HEK293 (cell line): ENCODE measurements around the gene STYK1.

ENCODE experiments used
- BCL11A ChIP-seq: fragments of 450-650 bp; formaldehyde crosslinking; IDR thresholded peaks from 2 replicates; pipeline ENCODE4 v1.5.1; 2016; ENCODE audit warnings: low read depth, missing biosample characterization, missing genetic modification characterization
- HOXA7 ChIP-seq: sonication (generic); formaldehyde crosslinking; IDR thresholded peaks from 2 replicates; pipeline ENCODE4 v1.8.1; 2022; ENCODE audit warnings: missing genetic modification reagents, borderline replicate concordance
- KLF10 ChIP-seq: fragments of 450-650 bp; IDR thresholded peaks from 2 replicates; pipeline ENCODE4 v1.5.1; 2018; ENCODE audit warnings: missing biosample characterization, mild to moderate bottlenecking, missing genetic modification characterization
- KLF7 ChIP-seq: fragments of 450-650 bp; formaldehyde crosslinking; IDR thresholded peaks from 2 replicates; pipeline ENCODE4 v1.5.1; 2016; ENCODE audit warnings: missing biosample characterization, missing genetic modification characterization, borderline replicate concordance
- KLF9 ChIP-seq: fragments of 450-650 bp; formaldehyde crosslinking; IDR thresholded peaks from 2 replicates; pipeline ENCODE4 v1.5.1; 2016; ENCODE audit warnings: missing biosample characterization, missing genetic modification characterization, low read depth
- OSR2 ChIP-seq: fragments of 450-650 bp; formaldehyde crosslinking; IDR thresholded peaks from 2 replicates; pipeline ENCODE4 v1.5.1; 2016; ENCODE audit warnings: missing biosample characterization, missing genetic modification characterization
- OVOL3 ChIP-seq: fragments of 450-650 bp; formaldehyde crosslinking; IDR thresholded peaks from 2 replicates; pipeline ENCODE4 v1.5.1; 2016; ENCODE audit warnings: missing biosample characterization, missing genetic modification characterization
- PBX3 ChIP-seq: sonication (generic); formaldehyde crosslinking; IDR thresholded peaks from 2 replicates; pipeline ENCODE4 v1.8.1; 2022; ENCODE audit warnings: mild to moderate bottlenecking, moderate library complexity, missing genetic modification reagents
- SALL2 ChIP-seq: fragments of 450-650 bp; formaldehyde crosslinking; IDR thresholded peaks from 2 replicates; pipeline ENCODE4 v1.5.0; 2017; ENCODE audit warnings: missing biosample characterization, mild to moderate bottlenecking, missing genetic modification characterization, borderline replicate concordance
- YY1 ChIP-seq: fragments of 450-650 bp; formaldehyde crosslinking; IDR thresholded peaks from 2 replicates; pipeline ENCODE4 v1.5.1; 2018; ENCODE audit warnings: missing biosample characterization, missing genetic modification characterization
- ZBTB7A ChIP-seq: fragments of 450-650 bp; formaldehyde crosslinking; IDR thresholded peaks from 2 replicates; pipeline ENCODE4 v1.5.1; 2016; ENCODE audit warnings: low read depth, missing biosample characterization, missing genetic modification characterization
- ZFP69B ChIP-seq: fragments of 450-650 bp; formaldehyde crosslinking; IDR thresholded peaks from 2 replicates; pipeline ENCODE4 v1.5.1; 2016; ENCODE audit warnings: missing biosample characterization, missing genetic modification characterization
- ZIC2 ChIP-seq: fragments of 450-650 bp; formaldehyde crosslinking; IDR thresholded peaks from 2 replicates; pipeline ENCODE4 v1.5.1; 2016; ENCODE audit warnings: missing biosample characterization, missing genetic modification characterization
- ZNF132 ChIP-seq: fragments of 450-650 bp; formaldehyde crosslinking; IDR thresholded peaks from 2 replicates; pipeline ENCODE4 v1.5.1; 2017; ENCODE audit warnings: missing biosample characterization, missing genetic modification characterization, borderline replicate concordance
- ZNF214 ChIP-seq: fragments of 450-650 bp; formaldehyde crosslinking; IDR thresholded peaks from 2 replicates; pipeline ENCODE4 v1.5.1; 2017; ENCODE audit warnings: missing biosample characterization, mild to moderate bottlenecking, missing genetic modification characterization, borderline replicate concordance
- ZNF223 ChIP-seq: fragments of 450-650 bp; formaldehyde crosslinking; IDR thresholded peaks from 2 replicates; pipeline ENCODE4 v1.5.1; 2016; ENCODE audit warnings: missing biosample characterization, missing genetic modification characterization
- ZNF274 ChIP-seq, 2 experiments: fragments of 200-500 bp in 1 of 2; fragments of 450-650 bp in 1 of 2; sonication (Bioruptor generic) in 1 of 2; formaldehyde crosslinking in 1 of 2; IDR thresholded peaks; 2 replicates each; pipeline versions ENCODE4 v1.5.1 to v1.6.1; 2014 to 2016; ENCODE audit warnings: borderline replicate concordance in 1 of 2, inconsistent platforms in 1 of 2, low read length in 1 of 2, missing biosample characterization in 1 of 2, missing genetic modification characterization in 1 of 2
- ZNF280D ChIP-seq: fragments of 450-650 bp; formaldehyde crosslinking; IDR thresholded peaks from 2 replicates; pipeline ENCODE4 v1.5.1; 2016; ENCODE audit warnings: missing biosample characterization, missing genetic modification characterization
- ZNF324 ChIP-seq: fragments of 450-650 bp; formaldehyde crosslinking; IDR thresholded peaks from 2 replicates; pipeline ENCODE4 v1.5.1; 2016; ENCODE audit warnings: missing biosample characterization, missing genetic modification characterization
- ZNF362 ChIP-seq: fragments of 450-650 bp; formaldehyde crosslinking; IDR thresholded peaks from 2 replicates; pipeline ENCODE4 v1.5.1; 2016; ENCODE audit warnings: missing biosample characterization, missing genetic modification characterization
- ZNF391 ChIP-seq: fragments of 450-650 bp; formaldehyde crosslinking; IDR thresholded peaks from 2 replicates; pipeline ENCODE4 v1.5.1; 2016; ENCODE audit warnings: low read depth, missing biosample characterization, missing genetic modification characterization, borderline replicate concordance
- ZNF423 ChIP-seq: fragments of 450-650 bp; formaldehyde crosslinking; IDR thresholded peaks from 2 replicates; pipeline ENCODE4 v1.5.1; 2016; ENCODE audit warnings: missing biosample characterization, missing genetic modification characterization
- ZNF426 ChIP-seq: fragments of 450-650 bp; formaldehyde crosslinking; IDR thresholded peaks from 2 replicates; pipeline ENCODE4 v1.5.1; 2017; ENCODE audit warnings: missing biosample characterization, missing genetic modification characterization, mild to moderate bottlenecking, inconsistent platforms, moderate library complexity
- ZNF555 ChIP-seq: fragments of 450-650 bp; formaldehyde crosslinking; conservative IDR thresholded peaks from 2 replicates; pipeline ENCODE4 v1.5.1; 2017; ENCODE audit warnings: missing biosample characterization, mild to moderate bottlenecking, missing genetic modification characterization, inconsistent platforms
- ZNF560 ChIP-seq: fragments of 450-650 bp; formaldehyde crosslinking; IDR thresholded peaks from 2 replicates; pipeline ENCODE4 v1.5.1; 2017; ENCODE audit warnings: missing biosample characterization, missing genetic modification characterization, borderline replicate concordance
- ZNF585B ChIP-seq: fragments of 450-650 bp; formaldehyde crosslinking; IDR thresholded peaks from 2 replicates; pipeline ENCODE4 v1.5.1; 2016; ENCODE audit warnings: missing biosample characterization, missing genetic modification characterization
- ZNF624 ChIP-seq: fragments of 450-650 bp; formaldehyde crosslinking; IDR thresholded peaks from 2 replicates; pipeline ENCODE4 v1.5.1; 2017; ENCODE audit warnings: missing biosample characterization, missing genetic modification characterization
- ZNF692 ChIP-seq: fragments of 450-650 bp; formaldehyde crosslinking; IDR thresholded peaks from 2 replicates; pipeline ENCODE4 v1.5.1; 2016; ENCODE audit warnings: missing biosample characterization, missing genetic modification characterization
- ZNF747 ChIP-seq: fragments of 450-650 bp; formaldehyde crosslinking; IDR thresholded peaks from 2 replicates; pipeline ENCODE4 v1.5.1; 2016; ENCODE audit warnings: missing biosample characterization, missing genetic modification characterization
- ZNF768 ChIP-seq: fragments of 450-650 bp; formaldehyde crosslinking; IDR thresholded peaks from 2 replicates; pipeline ENCODE4 v1.5.1; 2018; ENCODE audit warnings: missing biosample characterization, mild to moderate bottlenecking, missing genetic modification characterization
- ZNF792 ChIP-seq: fragments of 450-650 bp; formaldehyde crosslinking; IDR thresholded peaks from 2 replicates; pipeline ENCODE4 v1.5.1; 2016; ENCODE audit warnings: missing biosample characterization, missing genetic modification characterization
- ZSCAN4 ChIP-seq: fragments of 450-650 bp; formaldehyde crosslinking; IDR thresholded peaks from 2 replicates; pipeline ENCODE4 v1.5.1; 2017; ENCODE audit warnings: missing biosample characterization, missing genetic modification characterization

Gene STYK1

GRCh38 chr12:10716704-10717315 lies 43.0 kb upstream of the STYK1 start (continued):
- TF ChIP-seq ZNF692 (tag by site-specific recombination) (peak; percentile 88), ZNF274 (IDR thresholded peaks at IDR 0.05; ENCODE audit: low read length) (no peak), ZNF274 (tag by site-specific recombination; IDR thresholded peaks at IDR 0.05; ENCODE audit: borderline replicate concordance) (no peak), ZNF214 (tag by site-specific recombination) (no peak), ZNF560 (tag by site-specific recombination) (no peak), ZNF423 (tag by site-specific recombination) (no peak), ZNF768 (no peak), ZNF391 (tag by site-specific recombination) (no peak), PBX3 (no peak), SALL2 (tag by site-specific recombination) (no peak), ZNF747 (tag by site-specific recombination) (no peak), ZNF362 (tag by site-specific recombination) (peak; percentile 61; the same call in 1 of the 2 replicates), ZNF585B (tag by site-specific recombination) (no peak), ZNF426 (tag by site-specific recombination) (no peak), YY1 (tag by site-specific recombination) (no peak), KLF7 (tag by site-specific recombination) (no peak; the same call in 1 of the 2 replicates), BCL11A (tag by site-specific recombination) (peak; percentile 74; the same call in 1 of the 2 replicates), KLF10 (peak; percentile 64), ZNF792 (tag by site-specific recombination) (no peak), ZNF324 (tag by site-specific recombination) (peak; percentile 23; the same call in 1 of the 2 replicates), ZSCAN4 (tag by site-specific recombination) (no peak), ZNF624 (tag by site-specific recombination) (no peak), ZNF132 (tag by site-specific recombination) (no peak), ZIC2 (tag by site-specific recombination) (peak; percentile 49; the same call in 1 of the 2 replicates), ZNF280D (tag by site-specific recombination) (no peak), OSR2 (tag by site-specific recombination) (peak; percentile 96), ZBTB7A (tag by site-specific recombination) (no peak), ZNF555 (tag by site-specific recombination) (no peak), OVOL3 (no peak), KLF9 (tag by site-specific recombination) (no peak), HOXA7 (no peak), ZFP69B (tag by site-specific recombination) (peak; percentile 59; the same call in 1 of the 2 replicates), ZNF223 (no peak)
